Fibroblast of peridontal ligament (primary cell): ENCODE results near the gene TM7SF2.

Source experiments
- DNase-seq: peaks from one replicate; pipeline ENCODE4 v3.0.0-alpha.2; 2010; ENCODE audit errors: extremely low read depth

The TM7SF2 gene

GRCh38 chr11:65111744-65112545, at the start of gene TM7SF2:
Gene TM7SF2, plus strand, starts transcription at chr11:65111872. Its CDS starts 144 bp downstream, at chr11:65112016.
- DNase-seq = peak; percentile 73

GRCh38 chr11:65063532-65063931, 48.1 kb upstream of the TM7SF2 start:
- no peak for DNase-seq

GRCh38 chr11:65064847-65065240, 46.8 kb upstream of the TM7SF2 start:
- DNase-seq = no peak

GRCh38 chr11:65065851-65066250, 45.8 kb upstream of the TM7SF2 start:
- DNase-seq = no peak

- DNase-seq = no peak
Observed at GRCh38 chr11:65066315-65066714, 45.4 kb upstream of the TM7SF2 start.

GRCh38 chr11:65066805-65067291, 44.8 kb upstream of the TM7SF2 start:
- DNase-seq = no peak

GRCh38 chr11:65067446-65067845, 44.2 kb upstream of the TM7SF2 start:
- DNase-seq = no peak

- no peak for DNase-seq
Observed at GRCh38 chr11:65069217-65069616, 42.5 kb upstream of the TM7SF2 start.

GRCh38 chr11:65071907-65072630, 39.6 kb upstream of the TM7SF2 start:
- DNase-seq = peak; percentile 3

GRCh38 chr11:65072631-65072966, 39.1 kb upstream of the TM7SF2 start:
- no peak for DNase-seq

- DNase-seq = no peak
Observed at GRCh38 chr11:65077451-65077850, 34.2 kb upstream of the TM7SF2 start.

- peak; percentile 14 for DNase-seq
Observed at GRCh38 chr11:65078151-65078550, 33.5 kb upstream of the TM7SF2 start.

GRCh38 chr11:65078786-65079342, 32.8 kb upstream of the TM7SF2 start:
- DNase-seq = no peak

GRCh38 chr11:65083134-65083833, 28.4 kb upstream of the TM7SF2 start:
- DNase-seq = no peak

GRCh38 chr11:65083834-65084597, 27.7 kb upstream of the TM7SF2 start, which contains the start of the genes CDCA5 and ZFPL1:
Gene CDCA5, minus strand, starts transcription at chr11:65084040. Its CDS starts 62 bp downstream, at chr11:65083978.
Gene ZFPL1, plus strand, starts transcription at chr11:65084222. Its CDS starts 477 bp downstream, at chr11:65084699.
- DNase-seq = peak; percentile 93

- no peak for DNase-seq
Observed at GRCh38 chr11:65084598-65085375, 26.9 kb upstream of the TM7SF2 start.

- DNase-seq = peak; percentile 3
Observed at GRCh38 chr11:65085446-65085845, 26.2 kb upstream of the TM7SF2 start.

GRCh38 chr11:65086809-65087208, 24.9 kb upstream of the TM7SF2 start:
- DNase-seq = no peak

GRCh38 chr11:65087216-65087615, 24.5 kb upstream of the TM7SF2 start:
- DNase-seq = no peak

- DNase-seq = no peak
Observed at GRCh38 chr11:65087827-65088226, 23.8 kb upstream of the TM7SF2 start.
